Mesendoderm (in vitro differentiated cells): Measurements from ENCODE around the gene POLG.

ENCODE experiments used
- DNase-seq: peaks from one replicate; pipeline ENCODE4 v3.0.0; 2013
- H2AK5ac ChIP-seq: 2 replicates; pipeline ENCODE4 v1.6.1; 2013; ENCODE audit warnings: low read length, inconsistent platforms
- H2BK120ac ChIP-seq: 2 replicates; pipeline ENCODE4 v1.6.1; 2013; ENCODE audit warnings: low read depth, mild to moderate bottlenecking, low read length, moderate library complexity, mixed read lengths
- H2BK15ac ChIP-seq: replicated peaks from 2 replicates; pipeline ENCODE4 v1.6.1; 2013; ENCODE audit warnings: low read depth, mild to moderate bottlenecking, moderate library complexity
- H2BK5ac ChIP-seq: 2 replicates; pipeline ENCODE4 v1.6.1; 2013; ENCODE audit warnings: low read length, inconsistent platforms
- H3K18ac ChIP-seq: 2 replicates; pipeline ENCODE4 v1.6.1; 2013; ENCODE audit warnings: mild to moderate bottlenecking, low read length, mixed read lengths
- H3K23ac ChIP-seq: one replicate; pipeline ENCODE4 v1.6.1; 2013; ENCODE audit warnings: low read length
- H3K27ac ChIP-seq: 2 replicates; pipeline ENCODE4 v1.5.1; 2013; ENCODE audit warnings: low read depth, mild to moderate bottlenecking, inconsistent platforms, low read length, moderate library complexity
- H3K27me3 ChIP-seq: 2 replicates; pipeline ENCODE4 v1.6.1; 2013; ENCODE audit warnings: low read length, control low read depth, mild to moderate bottlenecking, inconsistent platforms; ENCODE audit not compliant: insufficient read depth, poor library complexity
- H3K36me3 ChIP-seq: 2 replicates; pipeline ENCODE4 v1.6.1; 2013; ENCODE audit warnings: low read length, inconsistent platforms; ENCODE audit not compliant: control insufficient read depth, insufficient read depth
- H3K4ac ChIP-seq: one replicate; pipeline ENCODE4 v1.6.1; 2013; ENCODE audit warnings: low read depth, mild to moderate bottlenecking, low read length, moderate library complexity
- H3K4me1 ChIP-seq: 2 replicates; pipeline ENCODE4 v1.6.1; 2013; ENCODE audit warnings: low read depth, low read length, inconsistent platforms; ENCODE audit not compliant: control insufficient read depth
- H3K4me2 ChIP-seq: 2 replicates; pipeline ENCODE4 v1.6.1; 2013; ENCODE audit warnings: low read length
- H3K4me3 ChIP-seq: 2 replicates; pipeline ENCODE4 v1.5.1; 2013; ENCODE audit warnings: mild to moderate bottlenecking, low read length
- H3K56ac ChIP-seq: one replicate; pipeline ENCODE4 v1.6.1; 2013; ENCODE audit warnings: low read length
- H3K79me1 ChIP-seq: 2 replicates; pipeline ENCODE4 v1.6.1; 2013; ENCODE audit warnings: low read length, inconsistent platforms
- H3K79me2 ChIP-seq: 2 replicates; pipeline ENCODE4 v1.6.1; 2013; ENCODE audit warnings: mild to moderate bottlenecking, low read length; ENCODE audit not compliant: control insufficient read depth, insufficient read depth
- H3K9ac ChIP-seq: 2 replicates; pipeline ENCODE4 v1.6.1; 2013; ENCODE audit warnings: low read length, inconsistent platforms
- H4K5ac ChIP-seq: one replicate; pipeline ENCODE4 v1.6.1; 2013; ENCODE audit warnings: low read length
- H4K8ac ChIP-seq: one replicate; pipeline ENCODE4 v1.6.1; 2013; ENCODE audit warnings: low read depth, mild to moderate bottlenecking, control low read depth, low read length, moderate library complexity
- WGBS: extraction: QIAGEN DNeasy Blood & Tissue Kit; methylation state at CpG from one replicate; pipeline ENCODE4 v1.1.7; 2013; ENCODE audit warnings: low lambda C conversion rate, missing lambda C conversion rate; ENCODE audit not compliant: insufficient coverage; ENCODE audit errors: extremely low coverage; 5-methylcytosine and 5-hydroxymethylcytosine counted together

The POLG gene

GRCh38 chr15:89301304-89302089 lies 33.1 kb downstream of the POLG start:
- Histone ChIP-seq H3K18ac (no peak overlapping the region), H4K8ac (no peak overlapping the region), H3K27me3 (no peaks in the 10 kb centered on the region), H3K9ac (no peak overlapping the region), H2BK15ac (no peak overlapping the region), H3K79me2 (no peaks in the 10 kb centered on the region), H2BK5ac (no peak overlapping the region), H3K23ac (no peak overlapping the region), H3K4ac (no peak overlapping the region), H3K36me3 (peaks cover 23% of the 10 kb centered on the region), H4K5ac (no peak overlapping the region), H3K56ac (no peak overlapping the region), H2AK5ac (no peak overlapping the region), H3K27ac (no peak overlapping the region), H3K4me2 (no peak overlapping the region), H2BK120ac (no peak overlapping the region), H3K4me1 (no peaks in the 10 kb centered on the region), H3K79me1 (no peaks in the 10 kb centered on the region), H3K4me3 (no peak overlapping the region)
- WGBS = no CpG with 5 or more reads among the region's 5 CpGs
- no peak for DNase-seq

GRCh38 chr15:89299896-89300295 lies 34.7 kb downstream of the POLG start:
- H3K56ac ChIP-seq = no peak overlapping the region
- no peak overlapping the region for H3K4ac ChIP-seq
- no peak overlapping the region for H2BK15ac ChIP-seq
- no peak overlapping the region for H4K5ac ChIP-seq
- H3K27me3 ChIP-seq = no peaks in the 10 kb centered on the region
- H3K36me3 ChIP-seq = peaks cover 17% of the 10 kb centered on the region
- H3K9ac ChIP-seq = no peak overlapping the region
- H2AK5ac ChIP-seq = no peak overlapping the region
- H3K79me2 ChIP-seq = no peaks in the 10 kb centered on the region
- no peak overlapping the region for H2BK120ac ChIP-seq
- DNase-seq = peak; percentile 19
- H3K23ac ChIP-seq = no peak overlapping the region
- no peak overlapping the region for H3K18ac ChIP-seq
- no peaks in the 10 kb centered on the region for H3K79me1 ChIP-seq
- H3K4me1 ChIP-seq = no peaks in the 10 kb centered on the region
- H3K4me3 ChIP-seq = no peak overlapping the region
- no peak overlapping the region for H4K8ac ChIP-seq
- H3K27ac ChIP-seq = no peak overlapping the region
- H2BK5ac ChIP-seq = no peak overlapping the region
- H3K4me2 ChIP-seq = no peak overlapping the region

GRCh38 chr15:89293012-89293411 lies 41.6 kb downstream of the POLG start:
- H3K23ac ChIP-seq = no peak overlapping the region
- H3K4me3 ChIP-seq = no peak overlapping the region
- no peaks in the 10 kb centered on the region for H3K79me1 ChIP-seq
- no peak for DNase-seq
- H3K9ac ChIP-seq = no peak overlapping the region
- no CpG with 5 or more reads among the region's 2 CpGs for WGBS
- H3K36me3 ChIP-seq = peaks cover 8% of the 10 kb centered on the region
- no peak overlapping the region for H2BK5ac ChIP-seq
- H2BK120ac ChIP-seq = no peak overlapping the region
- no peak overlapping the region for H3K4me2 ChIP-seq
- H3K79me2 ChIP-seq = no peaks in the 10 kb centered on the region
- H4K8ac ChIP-seq = no peak overlapping the region
- no peak overlapping the region for H2BK15ac ChIP-seq
- no peaks in the 10 kb centered on the region for H3K27me3 ChIP-seq
- H3K4me1 ChIP-seq = no peaks in the 10 kb centered on the region
- H3K27ac ChIP-seq = no peak overlapping the region
- H3K56ac ChIP-seq = no peak overlapping the region
- H2AK5ac ChIP-seq = no peak overlapping the region
- no peak overlapping the region for H3K4ac ChIP-seq
- H4K5ac ChIP-seq = no peak overlapping the region
- H3K18ac ChIP-seq = no peak overlapping the region

GRCh38 chr15:89291934-89292438 lies 42.6 kb downstream of the POLG start:
- H3K18ac ChIP-seq = no peak overlapping the region
- peaks cover 13% of the 10 kb centered on the region for H3K36me3 ChIP-seq

GRCh38 chr15:89283201-89283600 lies 51.4 kb downstream of the POLG start:
- Histone ChIP-seq H3K23ac (no peak overlapping the region), H4K5ac (no peak overlapping the region), H3K4me1 (no peaks in the 10 kb centered on the region), H3K9ac (no peak overlapping the region), H3K56ac (no peak overlapping the region), H3K36me3 (peaks cover 14% of the 10 kb centered on the region), H3K79me2 (no peaks in the 10 kb centered on the region), H3K4ac (no peak overlapping the region), H3K4me2 (no peak overlapping the region), H3K27me3 (no peaks in the 10 kb centered on the region), H4K8ac (no peak overlapping the region), H3K4me3 (no peak overlapping the region), H2BK120ac (no peak overlapping the region), H2AK5ac (no peak overlapping the region), H3K27ac (no peak overlapping the region), H2BK15ac (no peak overlapping the region), H3K18ac (no peak overlapping the region), H3K79me1 (no peaks in the 10 kb centered on the region), H2BK5ac (no peak overlapping the region)
- no peak for DNase-seq
- WGBS = no CpG with 5 or more reads among the region's 4 CpGs

More at GRCh38 chr15:89291934-89292438, 42.6 kb downstream of the POLG start:
- Histone ChIP-seq H2BK120ac (no peak overlapping the region), H3K56ac (no peak overlapping the region), H3K79me1 (no peaks in the 10 kb centered on the region), H2BK5ac (no peak overlapping the region), H3K9ac (no peak overlapping the region), H3K79me2 (no peaks in the 10 kb centered on the region), H4K8ac (no peak overlapping the region), H3K4me2 (no peak overlapping the region), H3K4ac (no peak overlapping the region), H2BK15ac (no peak overlapping the region), H3K27me3 (no peaks in the 10 kb centered on the region), H3K4me1 (no peaks in the 10 kb centered on the region), H2AK5ac (no peak overlapping the region), H4K5ac (no peak overlapping the region), H3K27ac (no peak overlapping the region), H3K4me3 (no peak overlapping the region), H3K23ac (no peak overlapping the region)
- DNase-seq = no peak
- no CpG with 5 or more reads among the region's 2 CpGs for WGBS

GRCh38 chr15:89282631-89283030 lies 52.0 kb downstream of the POLG start:
- Histone ChIP-seq H2BK5ac (no peak overlapping the region), H3K36me3 (peaks cover 11% of the 10 kb centered on the region), H3K4ac (no peak overlapping the region), H3K27ac (no peak overlapping the region), H3K79me2 (no peaks in the 10 kb centered on the region), H2BK15ac (no peak overlapping the region), H3K27me3 (no peaks in the 10 kb centered on the region), H3K9ac (no peak overlapping the region), H3K56ac (no peak overlapping the region), H3K79me1 (no peaks in the 10 kb centered on the region), H2BK120ac (no peak overlapping the region), H4K5ac (no peak overlapping the region), H3K4me1 (no peaks in the 10 kb centered on the region), H3K23ac (no peak overlapping the region), H3K4me2 (no peak overlapping the region), H2AK5ac (no peak overlapping the region), H3K4me3 (no peak overlapping the region), H3K18ac (no peak overlapping the region), H4K8ac (no peak overlapping the region)
- no peak for DNase-seq
- no CpG with 5 or more reads among the region's 4 CpGs for WGBS
